Kidney (tissue), 14 donors: ENCODE results near the gene SMIM24. TPM values are rescaled to one million over a fixed set of nuclear protein-coding genes. Genes with fewer than 3 reads are reported as not detected.

Experiments used
- DNase-seq, 5 donors: peaks; one replicate each; pipeline ENCODE4 v3.0.0-alpha.2; 2013 to 2020
- FAIRE-seq: peaks from 2 replicates; lab custom pipeline; 2012; peaks lifted over from hg19 to GRCh38; lab: Jason Lieb, UNC
- H3K27ac ChIP-seq, 2 donors: one replicate each; pipeline ENCODE4 v1.7.0; 2013; ENCODE audit warnings: low read depth in 2 of 2, low read length in 2 of 2, inconsistent platforms in 1 of 2
- H3K27me3 ChIP-seq: one replicate; pipeline ENCODE4 v1.7.1; 2013; ENCODE audit warnings: low read length, inconsistent platforms; ENCODE audit not compliant: control insufficient read depth, insufficient read depth
- H3K36me3 ChIP-seq, 3 donors: one replicate each; pipeline versions ENCODE4 v1.7.0 to v1.7.1; 2013; ENCODE audit warnings: low read length in 3 of 3, control low read depth in 1 of 3, inconsistent platforms in 1 of 3; ENCODE audit not compliant: insufficient read depth in 3 of 3, control insufficient read depth in 2 of 3
- H3K4me1 ChIP-seq, 3 donors: one replicate each; pipeline versions ENCODE4 v1.7.0 to v1.7.1; 2013; ENCODE audit warnings: low read length in 3 of 3, inconsistent platforms in 1 of 3, low read depth in 1 of 3; ENCODE audit not compliant: control insufficient read depth in 2 of 3, insufficient read depth in 2 of 3
- H3K4me3 ChIP-seq, 3 donors: one replicate each; pipeline versions ENCODE4 v1.7.0 to v1.8.1; 2013; ENCODE audit warnings: low read length in 3 of 3, control low read depth in 1 of 3, inconsistent platforms in 1 of 3
- H3K9ac ChIP-seq, 3 donors: one replicate each; pipeline versions ENCODE4 v1.7.0 to v1.7.1; 2013; ENCODE audit warnings: low read length in 3 of 3, control low read depth in 1 of 3, inconsistent platforms in 1 of 3
- H3K9me3 ChIP-seq, 3 donors: one replicate each; pipeline versions ENCODE4 v1.7.0 to v1.7.1; 2013; ENCODE audit warnings: low read length in 3 of 3, control low read depth in 1 of 3, inconsistent platforms in 1 of 3; ENCODE audit not compliant: control insufficient read depth in 2 of 3, insufficient read depth in 1 of 3
- intact Hi-C: fragments of 100-400 bp; cut with DNase I; formaldehyde crosslinking; loops from one replicate; pipeline ENCODE4 v1.11.1; 2022
- polyA plus RNA-seq: library from polyadenylated mRNA; stranded (reverse); fragments of 350-450 nt; fragmentation: Illumina TruSeq; extraction: RNeasy Lipid Tissue Mini Kit (QIAGEN cat#74804); gene quantifications from one replicate; pipeline ENCODE4 v1.2.3, GENCODE V29; 2014; ENCODE audit warnings: low read depth, low replicate concordance; ENCODE audit not compliant: insufficient read depth
- total RNA-seq: library from RNA; stranded (reverse); fragmentation: NEBNext Ultra II Directional; extraction: Animal tissue kit (Norgen Biotek cat#: 25700); gene quantifications from one replicate; pipeline ENCODE4 v1.2.1, GENCODE V29; 2021
- TF ChIP-seq, protein P1 (sequence below): IDR thresholded peaks from 3 replicates; pipeline ENCODE4 v1.5.1; 2012; ENCODE audit warnings: mild to moderate bottlenecking, moderate library complexity, borderline replicate concordance; ENCODE audit not compliant: insufficient read depth; ENCODE audit errors: extremely low read depth
- donor health status: control.
- donor health status: control.
- donor health status: control.
- donor health status: control.
- donor health status: control.
- donor health status: DM: yes; HTN: yes; CAD: no.
- donor health status: Normal renal cell carcinoma (clear cell type).

SMIM24 gene
- total and polyA plus RNA-seq, 2 donors from 2014 or later: 49.8 to 1,108 TPM

DNA sequence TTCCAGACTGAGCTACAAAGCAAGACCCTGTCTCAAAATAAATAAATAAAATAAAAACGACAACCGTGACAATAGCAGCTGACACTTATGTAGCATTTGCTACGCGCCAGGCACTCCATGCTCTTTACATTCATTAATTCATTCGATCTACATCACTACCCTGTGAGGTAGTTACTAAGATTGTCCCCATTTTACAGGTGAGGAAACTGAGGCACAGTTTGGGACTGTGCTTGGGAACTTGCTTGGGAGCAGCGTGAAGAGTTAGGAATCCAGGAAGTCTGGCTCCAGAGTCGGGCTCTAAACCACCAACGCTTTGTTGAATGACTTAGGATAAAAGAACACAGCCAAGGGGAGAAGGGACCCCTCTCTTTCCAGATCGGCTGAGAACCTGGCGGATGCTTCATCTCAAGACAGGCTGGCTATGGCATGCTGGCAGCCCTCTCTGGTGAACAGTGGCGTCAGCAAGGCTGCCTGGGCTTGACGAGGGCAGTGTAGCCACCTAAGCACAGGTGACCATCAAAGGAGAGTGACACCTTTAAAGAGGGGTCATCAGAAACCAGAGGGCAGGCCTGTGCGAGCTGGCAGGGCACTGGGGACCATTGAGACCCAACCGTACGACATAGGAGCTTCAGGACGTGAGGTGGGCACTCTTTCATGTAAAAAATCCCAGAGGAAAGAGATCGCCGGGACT is 19.6 kb upstream of the SMIM24 start:
- Histone ChIP-seq H3K36me3 (peaks cover 2 to 7% (median 3%) of the 10 kb centered on the region in 3 donors), H3K4me1 (peaks cover 0 to 15% (median 4%) of the 10 kb centered on the region in 3 donors), H3K9me3 (no peaks in the 10 kb centered on the region), H3K27ac (peak overlapping the region; percentile 88 to 99), H3K9ac (peak overlapping the region; percentile 66 to 92 (median 89)), H3K4me3 (peak overlapping the region; percentile 84 to 96 (median 94)), H3K27me3 (no peaks in the 10 kb centered on the region)
- DNase-seq: no peak
- no peak for FAIRE-seq
- TF ChIP-seq, protein P1, sequence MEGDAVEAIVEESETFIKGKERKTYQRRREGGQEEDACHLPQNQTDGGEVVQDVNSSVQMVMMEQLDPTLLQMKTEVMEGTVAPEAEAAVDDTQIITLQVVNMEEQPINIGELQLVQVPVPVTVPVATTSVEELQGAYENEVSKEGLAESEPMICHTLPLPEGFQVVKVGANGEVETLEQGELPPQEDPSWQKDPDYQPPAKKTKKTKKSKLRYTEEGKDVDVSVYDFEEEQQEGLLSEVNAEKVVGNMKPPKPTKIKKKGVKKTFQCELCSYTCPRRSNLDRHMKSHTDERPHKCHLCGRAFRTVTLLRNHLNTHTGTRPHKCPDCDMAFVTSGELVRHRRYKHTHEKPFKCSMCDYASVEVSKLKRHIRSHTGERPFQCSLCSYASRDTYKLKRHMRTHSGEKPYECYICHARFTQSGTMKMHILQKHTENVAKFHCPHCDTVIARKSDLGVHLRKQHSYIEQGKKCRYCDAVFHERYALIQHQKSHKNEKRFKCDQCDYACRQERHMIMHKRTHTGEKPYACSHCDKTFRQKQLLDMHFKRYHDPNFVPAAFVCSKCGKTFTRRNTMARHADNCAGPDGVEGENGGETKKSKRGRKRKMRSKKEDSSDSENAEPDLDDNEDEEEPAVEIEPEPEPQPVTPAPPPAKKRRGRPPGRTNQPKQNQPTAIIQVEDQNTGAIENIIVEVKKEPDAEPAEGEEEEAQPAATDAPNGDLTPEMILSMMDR: no peak
- intact Hi-C loops: no loop called here

DNA sequence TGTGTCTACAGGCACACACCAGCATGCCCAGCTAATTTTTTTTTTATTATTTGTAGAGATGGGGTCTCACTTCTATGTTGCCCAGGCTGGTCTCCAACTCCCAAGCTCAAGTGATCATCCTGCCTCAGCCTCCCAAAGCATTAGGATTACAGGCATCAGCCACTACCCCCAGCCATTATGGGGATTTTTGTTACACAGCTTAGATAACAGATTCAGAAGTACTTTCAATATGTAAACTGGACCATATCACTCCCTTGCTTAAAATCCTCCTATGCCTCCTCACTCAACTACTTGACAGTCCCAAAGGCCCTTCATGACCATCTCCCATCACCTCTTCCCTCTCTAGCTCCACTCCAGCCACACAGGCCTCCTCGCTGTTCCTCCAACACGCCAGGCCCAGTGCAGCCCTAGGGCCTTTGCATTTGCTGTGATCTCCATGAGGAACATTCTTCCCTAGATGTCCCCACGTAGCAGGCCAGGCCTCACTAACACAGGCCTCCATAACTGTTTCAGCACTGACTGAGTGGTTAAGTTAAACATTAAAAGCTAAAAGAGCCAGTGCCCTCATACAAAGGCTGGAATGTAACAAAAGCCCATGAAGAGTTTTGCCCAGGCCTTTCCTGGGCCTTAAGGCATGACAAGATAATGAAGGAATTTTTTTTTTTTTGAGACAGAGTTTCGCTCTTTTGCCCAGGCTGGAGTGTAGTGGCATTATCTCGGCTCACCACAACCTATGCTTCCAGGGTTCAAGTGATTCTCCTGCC is 17.6 kb upstream of the SMIM24 start:
- Histone ChIP-seq H3K4me1 (peaks cover 0 to 15% (median 4%) of the 10 kb centered on the region in 3 donors), H3K9ac (no peak overlapping the region), H3K27ac (no peak overlapping the region), H3K27me3 (no peaks in the 10 kb centered on the region), H3K9me3 (no peaks in the 10 kb centered on the region), H3K4me3 (no peak overlapping the region), H3K36me3 (peaks cover 2 to 10% (median 3%) of the 10 kb centered on the region in 3 donors)
- FAIRE-seq (no peak), DNase-seq (no peak)
- TF ChIP-seq, protein P1: no peak
- intact Hi-C loops: no loop called here

DNA sequence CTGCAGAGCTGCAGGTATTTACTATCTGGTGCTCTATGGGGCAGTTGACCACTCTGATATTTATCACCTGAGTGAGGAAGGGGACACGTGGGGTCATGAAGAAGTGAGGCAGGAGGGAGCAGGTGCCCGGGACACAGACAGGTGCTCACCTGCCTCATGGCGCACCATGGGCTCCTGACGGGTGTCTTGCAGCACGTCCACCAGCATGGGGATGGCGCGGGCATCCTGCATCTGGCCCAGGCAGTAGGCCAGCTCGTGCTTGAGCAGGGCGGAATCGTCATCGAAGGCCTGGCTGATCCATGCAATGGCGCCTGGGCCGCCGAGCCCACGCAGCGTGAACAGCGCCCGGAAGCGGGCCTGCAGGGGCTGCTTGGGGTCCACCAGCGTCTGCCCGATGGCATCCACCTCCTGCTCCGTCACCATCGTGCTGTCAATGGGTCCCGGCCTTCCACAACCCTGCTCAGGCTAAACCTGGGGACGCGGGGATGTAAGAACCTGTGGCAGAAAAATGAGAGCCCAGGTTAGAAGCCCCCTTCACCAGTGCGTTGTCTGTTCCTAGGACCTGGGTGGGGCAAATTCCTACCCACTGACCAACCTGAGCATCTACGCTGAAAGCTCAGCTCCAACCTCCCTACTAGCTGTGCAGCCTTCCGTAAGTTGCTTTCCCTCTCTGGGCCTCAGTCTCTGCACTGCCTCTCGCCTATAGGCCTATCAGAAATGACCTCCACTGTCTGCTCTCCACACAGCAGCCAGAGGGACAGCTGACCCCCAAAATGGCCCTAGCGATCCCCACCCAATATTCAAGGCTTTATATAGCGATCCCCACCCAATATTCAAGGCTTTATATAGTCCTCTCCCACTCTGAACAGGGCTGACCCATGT is 16.3 kb upstream of the SMIM24 start:
- TF ChIP-seq, protein P1: no peak
- H3K4me3 ChIP-seq: no peak overlapping the region
- no peak for FAIRE-seq
- no peak overlapping the region for H3K27ac ChIP-seq
- H3K9ac ChIP-seq: no peak overlapping the region
- peaks cover 2 to 14% (median 3%) of the 10 kb centered on the region in 3 donors for H3K36me3 ChIP-seq
- no peaks in the 10 kb centered on the region for H3K27me3 ChIP-seq
- intact Hi-C loops: no loop called here
- no peak for DNase-seq
- peaks cover 0 to 15% (median 4%) of the 10 kb centered on the region in 3 donors for H3K4me1 ChIP-seq
- no peaks in the 10 kb centered on the region for H3K9me3 ChIP-seq
